Subcutaneous abdominal adipose tissue (tissue), 5 donors: ENCODE results near the gene SPDEF.

ENCODE experiments used
- H3K27ac ChIP-seq: one replicate; pipeline ENCODE4 v1.7.0; 2013; ENCODE audit warnings: low read depth, mild to moderate bottlenecking, inconsistent platforms, low read length, moderate library complexity
- H3K27me3 ChIP-seq, 5 donors: one replicate each; pipeline ENCODE4 v1.7.0; 2013; ENCODE audit warnings: low read length in 5 of 5, inconsistent platforms in 1 of 5; ENCODE audit not compliant: control insufficient read depth in 5 of 5, insufficient read depth in 4 of 5
- H3K36me3 ChIP-seq, 5 donors: one replicate each; pipeline ENCODE4 v1.7.0; 2013; ENCODE audit warnings: low read length in 5 of 5; ENCODE audit not compliant: control insufficient read depth in 5 of 5, insufficient read depth in 5 of 5
- H3K4me1 ChIP-seq, 5 donors: one replicate each; pipeline ENCODE4 v1.7.0; 2013; ENCODE audit warnings: low read length in 5 of 5, mild to moderate bottlenecking in 3 of 5, moderate library complexity in 1 of 5; ENCODE audit not compliant: control insufficient read depth in 5 of 5, insufficient read depth in 5 of 5
- H3K4me3 ChIP-seq, 5 donors: one replicate each; pipeline ENCODE4 v1.7.0; 2013; ENCODE audit warnings: low read length in 5 of 5, low read depth in 1 of 5
- H3K9ac ChIP-seq, 5 donors: one replicate each; pipeline ENCODE4 v1.7.0; 2013; ENCODE audit warnings: low read length in 5 of 5, mild to moderate bottlenecking in 4 of 5, moderate library complexity in 3 of 5
- H3K9me3 ChIP-seq, 5 donors: one replicate each; pipeline ENCODE4 v1.7.0; 2013; ENCODE audit warnings: low read length in 5 of 5; ENCODE audit not compliant: control insufficient read depth in 5 of 5
- donor health status: healthy.
- donor health status: healthy.
- donor health status: healthy.
- donor health status: healthy.
- donor health status: healthy.

The SPDEF gene

DNA sequence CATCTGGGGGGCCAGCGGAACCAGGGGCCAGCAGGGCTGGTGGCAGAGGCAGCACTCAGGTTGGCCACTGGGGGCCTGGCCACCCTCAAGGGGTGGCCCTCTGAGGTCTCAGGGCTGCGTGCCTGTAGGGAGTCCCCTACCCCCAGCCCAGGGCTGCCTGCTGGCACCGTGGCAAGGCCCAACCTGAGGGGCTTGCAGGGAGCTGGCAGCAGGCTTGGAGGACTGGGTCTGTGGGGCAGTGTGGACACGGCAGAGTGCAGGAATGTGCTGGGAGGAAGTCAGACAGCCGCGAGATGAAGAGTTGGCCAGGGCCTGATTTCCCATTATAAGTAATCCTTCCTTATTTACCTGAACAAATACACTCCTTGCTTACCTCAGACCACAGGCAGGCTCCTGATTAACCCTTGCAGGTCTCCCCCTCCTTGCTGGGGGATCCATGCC, at the start of gene SPDEF:
SPDEF (minus strand) TSS at position 299 of the 441 bp plus-strand sequence. CDS start 11,874 bp downstream, outside the sequence.
- peaks cover 4 to 7% (median 6%) of the 10 kb centered on the region in 5 donors for H3K9me3 ChIP-seq
- H3K36me3 ChIP-seq = no peaks in the 10 kb centered on the region
- H3K4me3 ChIP-seq = no peak within 1 kb of the TSS
- no peaks in the 10 kb centered on the region for H3K4me1 ChIP-seq
- H3K27ac ChIP-seq = no peak within 1 kb of the TSS
- H3K9ac ChIP-seq = no peak within 1 kb of the TSS
- peaks cover 0 to 6% (median 3%) of the 10 kb centered on the region in 5 donors for H3K27me3 ChIP-seq

DNA sequence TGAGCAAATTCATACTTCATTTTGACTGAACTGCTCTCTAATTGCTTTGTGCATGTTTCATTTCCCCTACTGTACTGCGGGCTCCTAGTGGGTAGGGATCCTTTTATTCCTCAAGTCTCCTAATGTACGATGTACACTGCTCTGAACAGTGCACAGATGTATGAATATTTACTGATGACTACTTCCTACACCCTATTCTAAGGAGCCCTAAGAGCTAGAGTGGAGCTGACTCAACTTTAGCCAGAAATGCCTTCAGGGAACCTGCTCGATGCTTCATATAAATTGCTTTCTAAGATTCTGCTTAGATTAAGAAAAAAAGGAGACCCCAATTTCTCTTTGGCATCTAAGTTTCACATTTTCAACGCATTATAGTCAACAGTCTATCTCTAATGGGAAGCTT, 47.6 kb upstream of the SPDEF start:
- Histone ChIP-seq H3K27ac (no peak overlapping the region), H3K9ac (no peak overlapping the region), H3K36me3 (peaks cover 6 to 15% (median 12%) of the 10 kb centered on the region in 5 donors), H3K27me3 (no peaks in the 10 kb centered on the region), H3K4me1 (peaks cover 0 to 54% (median 43%) of the 10 kb centered on the region in 5 donors), H3K4me3 (no peak overlapping the region), H3K9me3 (no peaks in the 10 kb centered on the region)

DNA sequence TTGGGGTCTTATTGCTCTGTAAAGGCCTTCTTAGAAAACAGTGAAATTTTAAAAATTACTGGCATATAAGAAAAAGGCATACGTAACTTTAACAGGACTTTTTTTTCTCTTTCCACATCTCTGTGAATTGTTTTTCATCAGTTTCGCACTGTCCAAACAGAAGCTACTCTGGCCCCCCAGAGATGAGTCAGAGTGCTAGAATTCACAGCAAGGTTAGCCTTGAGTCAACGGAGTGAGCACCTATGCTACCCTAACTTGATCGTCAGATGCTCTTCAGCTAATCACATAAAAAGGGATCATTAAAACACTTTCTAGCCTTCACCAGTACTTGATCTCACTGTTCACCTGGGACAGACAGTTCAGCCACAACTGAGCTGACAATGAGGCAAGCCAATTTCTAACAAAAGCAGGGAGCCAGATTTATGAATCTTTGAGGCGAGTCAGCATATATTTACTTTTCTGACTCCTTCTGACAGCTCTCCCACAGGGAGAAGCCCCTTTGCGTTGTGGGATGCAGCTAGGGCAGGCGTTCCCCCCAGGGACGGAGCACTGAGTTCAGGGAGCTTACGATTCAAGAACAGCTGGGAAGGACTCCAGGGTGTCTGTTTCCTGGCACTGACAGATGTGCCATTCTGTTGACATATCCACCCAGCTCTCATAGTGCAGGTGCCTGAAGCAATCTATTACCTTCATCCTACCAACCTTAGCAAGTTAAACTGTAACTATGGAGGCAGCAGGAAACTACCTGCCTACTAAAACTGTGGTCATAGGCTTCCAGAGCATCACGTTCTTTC, 46.4 kb upstream of the SPDEF start:
- no peak overlapping the region for H3K27ac ChIP-seq
- no peaks in the 10 kb centered on the region for H3K27me3 ChIP-seq
- no peaks in the 10 kb centered on the region for H3K9me3 ChIP-seq
- H3K9ac ChIP-seq = peak overlapping the region in 1 of 5 donors; percentile 3
- H3K36me3 ChIP-seq = peaks cover 6 to 15% (median 12%) of the 10 kb centered on the region in 5 donors
- peaks cover 0 to 56% (median 55%) of the 10 kb centered on the region in 5 donors for H3K4me1 ChIP-seq
- H3K4me3 ChIP-seq = no peak overlapping the region

DNA sequence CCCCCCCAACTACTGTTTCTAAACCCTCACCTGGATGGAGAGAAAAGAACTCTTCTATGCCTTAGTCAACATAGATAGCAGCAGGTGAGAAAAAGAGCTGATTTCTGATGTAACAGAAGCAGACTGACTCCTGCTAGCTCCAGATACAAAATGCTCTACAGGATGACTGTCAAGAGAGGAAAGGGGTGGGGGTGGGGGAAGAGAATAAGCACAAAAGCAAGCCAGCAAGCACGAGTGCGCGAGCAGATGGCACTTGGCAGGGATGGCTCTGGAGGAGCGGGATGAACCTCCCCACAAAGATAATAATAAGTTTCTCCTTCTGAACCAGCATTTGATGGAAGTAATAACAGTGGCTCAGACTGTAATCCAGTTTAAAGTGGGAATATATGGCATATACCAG, 45.6 kb upstream of the SPDEF start:
- Histone ChIP-seq H3K27ac (peak overlapping the region; percentile 54), H3K4me1 (peaks cover 0 to 64% (median 61%) of the 10 kb centered on the region in 5 donors), H3K4me3 (no peak overlapping the region), H3K9ac (no peak overlapping the region), H3K36me3 (peaks cover 6 to 13% (median 11%) of the 10 kb centered on the region in 5 donors), H3K27me3 (no peaks in the 10 kb centered on the region), H3K9me3 (no peaks in the 10 kb centered on the region)

DNA sequence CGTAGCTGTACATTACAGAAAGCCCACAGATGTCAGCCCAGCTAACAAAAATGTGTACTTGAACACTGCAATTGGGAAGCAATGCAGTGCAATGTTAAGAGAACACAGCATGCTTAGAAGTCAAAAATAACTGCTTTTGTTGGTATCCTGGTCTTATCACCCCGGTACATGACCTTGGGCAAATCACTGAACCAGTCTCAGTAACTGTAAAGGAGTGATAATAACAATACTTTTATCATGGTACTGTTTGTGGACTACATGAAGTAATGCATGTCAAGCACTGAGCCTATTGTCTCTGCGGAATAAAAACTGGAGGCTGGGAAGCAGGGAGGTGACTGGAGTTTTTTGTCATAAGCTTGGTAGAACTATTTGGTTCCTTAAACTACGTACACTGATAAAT, 44.7 kb upstream of the SPDEF start:
- peaks cover 0 to 6% (median 5%) of the 10 kb centered on the region in 5 donors for H3K36me3 ChIP-seq
- no peak overlapping the region for H3K4me3 ChIP-seq
- no peaks in the 10 kb centered on the region for H3K27me3 ChIP-seq
- no peaks in the 10 kb centered on the region for H3K9me3 ChIP-seq
- peak overlapping the region; percentile 88 for H3K27ac ChIP-seq
- peaks cover 0 to 64% (median 61%) of the 10 kb centered on the region in 5 donors for H3K4me1 ChIP-seq
- H3K9ac ChIP-seq = peak overlapping the region in 1 of 5 donors; percentile 57

DNA sequence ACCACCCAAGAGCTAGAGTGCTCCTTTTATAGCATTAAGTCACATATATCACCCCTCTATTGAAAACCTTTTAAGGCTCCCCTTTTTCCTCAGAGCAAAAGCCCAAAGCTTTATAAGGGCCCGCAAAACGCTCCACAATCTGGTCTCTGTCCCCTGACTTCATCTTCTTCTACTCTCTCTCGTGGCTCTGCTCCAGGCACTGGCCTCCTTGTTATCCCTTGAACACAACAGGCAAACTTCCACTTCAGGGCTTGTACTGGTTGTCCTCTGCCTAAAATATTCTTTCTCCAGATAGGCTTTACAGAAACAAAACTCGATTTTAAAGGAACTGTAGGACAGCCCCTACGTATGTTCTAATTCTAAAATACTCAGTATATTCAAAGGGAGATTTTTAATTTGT, 44.0 kb upstream of the SPDEF start:
- Histone ChIP-seq H3K9ac (peak overlapping the region in 1 of 5 donors; percentile 57), H3K9me3 (no peaks in the 10 kb centered on the region), H3K36me3 (peaks cover 0 to 5% (median 3%) of the 10 kb centered on the region in 5 donors), H3K4me1 (peaks cover 0 to 64% (median 61%) of the 10 kb centered on the region in 5 donors), H3K27me3 (no peaks in the 10 kb centered on the region), H3K27ac (peak overlapping the region; percentile 88), H3K4me3 (no peak overlapping the region)

DNA sequence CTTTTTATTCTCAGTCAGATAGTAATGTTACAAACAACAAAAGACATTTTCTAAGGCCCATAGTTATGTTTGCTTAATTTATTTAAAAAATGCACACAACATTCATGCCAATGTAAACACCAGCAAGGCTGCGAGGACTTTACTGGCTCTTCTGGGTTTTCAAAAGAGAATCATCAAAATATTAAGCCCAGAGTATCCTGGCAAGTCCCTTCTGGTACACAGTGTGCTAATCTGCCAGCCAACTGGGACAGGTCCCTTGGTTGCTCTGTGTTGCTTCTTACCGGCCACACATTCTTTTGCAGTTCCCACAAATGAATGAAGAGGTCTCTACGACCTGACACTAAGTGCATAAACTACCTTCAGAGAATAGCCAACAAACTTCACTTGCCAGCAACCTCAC, 42.6 kb upstream of the SPDEF start:
- Histone ChIP-seq H3K4me3 (peak overlapping the region in 1 of 5 donors; percentile 9), H3K9me3 (no peaks in the 10 kb centered on the region), H3K36me3 (peaks cover 0 to 5% (median 3%) of the 10 kb centered on the region in 5 donors), H3K27ac (peak overlapping the region; percentile 88), H3K27me3 (no peaks in the 10 kb centered on the region), H3K9ac (peak overlapping the region in 4 of 5 donors; percentile 12 to 57 (median 51)), H3K4me1 (peaks cover 0 to 69% (median 61%) of the 10 kb centered on the region in 5 donors)

DNA sequence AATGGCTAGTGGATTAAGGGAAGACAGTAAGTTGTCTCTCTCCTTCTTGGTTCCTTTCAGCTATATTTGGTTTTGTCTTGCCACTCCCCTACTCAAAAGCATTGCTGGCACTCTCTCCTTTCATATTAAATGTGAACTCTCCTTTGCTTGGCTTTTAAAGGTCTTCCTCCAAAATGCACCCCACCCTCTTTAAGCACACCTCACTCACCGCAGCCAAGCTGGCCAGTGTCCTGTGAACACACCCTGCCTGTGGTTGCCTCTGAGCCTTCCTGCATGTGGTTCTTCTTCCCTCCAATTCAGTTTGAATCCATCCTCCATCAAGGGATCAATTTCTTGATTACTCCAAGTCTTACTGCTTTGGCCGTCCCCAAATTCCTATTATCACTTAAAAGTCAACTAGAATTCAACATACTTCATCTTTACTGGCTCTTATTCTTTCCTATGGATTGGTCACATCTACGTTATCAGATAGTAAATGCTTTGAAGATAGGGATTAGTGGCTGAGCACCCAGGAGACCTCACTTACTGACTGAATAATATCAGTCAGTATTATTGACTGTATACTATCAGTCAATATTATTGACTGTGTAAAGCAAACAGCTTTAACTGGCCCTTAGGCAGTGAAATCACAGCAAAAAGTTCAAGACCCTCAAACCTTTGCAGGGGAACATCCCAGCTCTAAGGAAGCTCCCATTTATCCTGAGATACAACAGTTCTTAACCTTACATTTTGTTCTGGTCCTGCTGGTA, 41.6 kb upstream of the SPDEF start:
- peak overlapping the region; percentile 88 for H3K27ac ChIP-seq
- H3K4me1 ChIP-seq = peaks cover 0 to 71% (median 58%) of the 10 kb centered on the region in 5 donors
- no peak overlapping the region for H3K4me3 ChIP-seq
- H3K9ac ChIP-seq = peak overlapping the region in 4 of 5 donors; percentile 7 to 37 (median 18)
- H3K36me3 ChIP-seq = peaks cover 0 to 5% (median under 1%) of the 10 kb centered on the region in 5 donors
- H3K9me3 ChIP-seq = no peaks in the 10 kb centered on the region
- no peaks in the 10 kb centered on the region for H3K27me3 ChIP-seq

DNA sequence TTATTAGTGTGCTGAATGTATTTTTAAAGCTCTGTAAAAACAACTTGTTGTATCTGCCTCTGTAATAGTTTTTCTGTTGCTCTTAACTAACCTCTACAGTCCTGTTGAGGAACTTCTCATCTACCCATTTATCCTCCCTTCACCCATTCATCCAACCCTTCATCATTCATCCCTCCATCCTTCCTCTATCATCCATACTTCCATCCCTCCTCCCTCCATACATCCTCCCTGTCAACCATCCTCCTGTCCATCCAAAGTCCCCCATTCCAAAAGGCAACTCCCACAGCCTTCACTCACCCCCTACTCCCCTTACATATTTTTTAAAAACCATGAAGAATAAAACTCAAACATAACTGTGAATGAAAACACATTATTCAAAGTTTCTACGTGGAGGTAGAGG, 40.7 kb upstream of the SPDEF start:
- H3K9ac ChIP-seq = no peak overlapping the region
- no peak overlapping the region for H3K4me3 ChIP-seq
- H3K4me1 ChIP-seq = peaks cover 0 to 63% (median 48%) of the 10 kb centered on the region in 5 donors
- H3K27me3 ChIP-seq = no peaks in the 10 kb centered on the region
- H3K36me3 ChIP-seq = peaks cover 0 to 5% (median 0%) of the 10 kb centered on the region in 5 donors
- peak overlapping the region; percentile 88 for H3K27ac ChIP-seq
- no peaks in the 10 kb centered on the region for H3K9me3 ChIP-seq
